Transverse colon (tissue), 4 donors: ENCODE measurements around the gene PLCH1.

Experiments used
- CTCF ChIP-seq, 5 experiments: fragments of 200-600 bp in 3 of 5; fragments of 450-650 bp in 2 of 5; sonication (generic) in 3 of 5; IDR thresholded peaks; 1 replicate in 2 of 5; 2 replicates in 3 of 5; pipeline ENCODE4 v1.5.1; 2016 to 2017; ENCODE audit warnings: antibody characterized with exemption in 5 of 5, inconsistent platforms in 3 of 5, mild to moderate bottlenecking in 2 of 5, moderate library complexity in 1 of 5
- EP300 ChIP-seq: sonication (generic); formaldehyde crosslinking; IDR thresholded peaks from one replicate; pipeline ENCODE4 v1.6.1; 2017; ENCODE audit warnings: antibody characterized with exemption, low read depth
- POLR2A ChIP-seq: fragments of 450-650 bp; IDR thresholded peaks from one replicate; pipeline ENCODE4 v1.6.1; 2016; ENCODE audit warnings: antibody characterized with exemption, mild to moderate bottlenecking, moderate library complexity
- POLR2AphosphoS5 ChIP-seq, 3 donors: sonication (generic); formaldehyde crosslinking; IDR thresholded peaks; one replicate each; pipeline ENCODE4 v1.6.1; 2016; ENCODE audit warnings: antibody characterized with exemption in 3 of 3

- TF ChIP-seq CTCF (IDR thresholded peaks at IDR 0.05) (peak; percentile 34 to 50 (median 38)), POLR2AphosphoS5 (IDR thresholded peaks at IDR 0.05) (no peak), POLR2A (no peak), EP300 (no peak)
Measured at GRCh38 chr3:155352900-155353490, 391.9 kb downstream of the PLCH1 start.
